SK-N-SH treated with all-trans-retinoic acid at 6 μM for 48 hours (cell line): ENCODE data around the gene TBL1X.

Experiments
- ATAC-seq: fragments of 200-7000 bp; cut with Tn5 transposase; 3 replicates; pipeline ENCODE4 v1.9.1; 2020; ENCODE audit warnings: mild to moderate bottlenecking, moderate library complexity
- ARNTL ChIP-seq: fragments of 450-650 bp; formaldehyde crosslinking; IDR thresholded peaks from 2 replicates; pipeline ENCODE4 v1.5.0; 2020; ENCODE audit warnings: low read depth, mild to moderate bottlenecking, moderate library complexity, borderline replicate concordance
- BACH2 ChIP-seq: fragments of 250-450 bp; sonication (Bioruptor Pico); IDR thresholded peaks from 2 replicates; pipeline ENCODE4 v1.9.0; 2021; ENCODE audit warnings: mild to moderate bottlenecking, borderline replicate concordance
- CSDC2 ChIP-seq: fragments of 250-450 bp; sonication (Bioruptor Pico); IDR thresholded peaks from 2 replicates; pipeline ENCODE4 v1.5.0; 2020; ENCODE audit warnings: mild to moderate bottlenecking, moderate library complexity
- ESRRG ChIP-seq: fragments of 250-450 bp; sonication (Bioruptor Pico); IDR thresholded peaks from 2 replicates; pipeline ENCODE4 v1.6.1; 2021; ENCODE audit warnings: mild to moderate bottlenecking
- GLIS3 ChIP-seq: fragments of 250-450 bp; sonication (Bioruptor Pico); IDR thresholded peaks from 2 replicates; pipeline ENCODE4 v1.5.0; 2020; ENCODE audit warnings: mild to moderate bottlenecking, moderate library complexity
- ISL1 ChIP-seq: fragments of 250-450 bp; sonication (Bioruptor Pico); IDR thresholded peaks from 2 replicates; pipeline ENCODE4 v2.1.2; 2022; ENCODE audit warnings: mild to moderate bottlenecking, moderate library complexity
- OSR1 ChIP-seq: fragments of 250-450 bp; sonication (Bioruptor Pico); IDR thresholded peaks from 2 replicates; pipeline ENCODE4 v1.8.0; 2022; ENCODE audit warnings: moderate library complexity, mild to moderate bottlenecking, inconsistent platforms
- RARB ChIP-seq: fragments of 250-450 bp; sonication (Bioruptor Pico); IDR thresholded peaks from 2 replicates; pipeline ENCODE4 v1.8.0; 2021; ENCODE audit warnings: mild to moderate bottlenecking, moderate library complexity
- SNAI2 ChIP-seq: fragments of 250-450 bp; sonication (Bioruptor Pico); IDR thresholded peaks from 2 replicates; pipeline ENCODE4 v1.5.0; 2020; ENCODE audit warnings: mild to moderate bottlenecking, moderate library complexity
- TCF4 ChIP-seq: fragments of 250-450 bp; sonication (Bioruptor Pico); IDR thresholded peaks from 2 replicates; pipeline ENCODE4 v1.8.0; 2021; ENCODE audit warnings: mild to moderate bottlenecking, moderate library complexity, borderline replicate concordance
- ZC3H10 ChIP-seq: fragments of 250-450 bp; sonication (Bioruptor Pico); IDR thresholded peaks from 2 replicates; pipeline ENCODE4 v1.5.1; 2021; ENCODE audit warnings: mild to moderate bottlenecking, moderate library complexity
- ZFP3 ChIP-seq: fragments of 250-450 bp; sonication (Bioruptor Pico); IDR thresholded peaks from 2 replicates; pipeline ENCODE4 v1.5.0; 2020; ENCODE audit warnings: mild to moderate bottlenecking, moderate library complexity
- ZFP30 ChIP-seq: fragments of 450-650 bp; formaldehyde crosslinking; IDR thresholded peaks from 2 replicates; pipeline ENCODE4 v1.5.0; 2022; ENCODE audit warnings: mild to moderate bottlenecking, moderate library complexity
- ZNF565 ChIP-seq: fragments of 450-650 bp; formaldehyde crosslinking; conservative IDR thresholded peaks from 2 replicates; pipeline ENCODE4 v1.5.0; 2020; ENCODE audit warnings: low read depth, mild to moderate bottlenecking, moderate library complexity
- ZNF70 ChIP-seq: fragments of 450-650 bp; formaldehyde crosslinking; IDR thresholded peaks from 2 replicates; pipeline ENCODE4 v1.5.0; 2020; ENCODE audit warnings: mild to moderate bottlenecking, moderate library complexity
- ZNF8 ChIP-seq: fragments of 450-650 bp; formaldehyde crosslinking; IDR thresholded peaks from 2 replicates; pipeline ENCODE4 v1.5.0; 2020; ENCODE audit warnings: mild to moderate bottlenecking, moderate library complexity
- TF ChIP-seq, protein P1 (sequence below): fragments of 250-450 bp; sonication (Bioruptor Pico); IDR thresholded peaks from 2 replicates; pipeline ENCODE4 v1.5.1; 2020; ENCODE audit warnings: low read depth, mild to moderate bottlenecking, moderate library complexity
- TF ChIP-seq, protein P2 (sequence below): fragments of 250-450 bp; sonication (Bioruptor Pico); IDR thresholded peaks from 2 replicates; pipeline ENCODE4 v1.5.1; 2021; ENCODE audit warnings: mild to moderate bottlenecking, moderate library complexity
- TF ChIP-seq, protein P3 (sequence below): fragments of 250-450 bp; sonication (Bioruptor Pico); IDR thresholded peaks from 2 replicates; pipeline ENCODE4 v1.8.0; 2020; ENCODE audit warnings: mild to moderate bottlenecking, moderate library complexity, borderline replicate concordance
- TF ChIP-seq, protein P4 (sequence below): fragments of 250-450 bp; sonication (Bioruptor Pico); IDR thresholded peaks from 2 replicates; pipeline ENCODE4 v1.8.0; 2021; ENCODE audit warnings: low read depth, mild to moderate bottlenecking, moderate library complexity, borderline replicate concordance

TBL1X gene

DNA sequence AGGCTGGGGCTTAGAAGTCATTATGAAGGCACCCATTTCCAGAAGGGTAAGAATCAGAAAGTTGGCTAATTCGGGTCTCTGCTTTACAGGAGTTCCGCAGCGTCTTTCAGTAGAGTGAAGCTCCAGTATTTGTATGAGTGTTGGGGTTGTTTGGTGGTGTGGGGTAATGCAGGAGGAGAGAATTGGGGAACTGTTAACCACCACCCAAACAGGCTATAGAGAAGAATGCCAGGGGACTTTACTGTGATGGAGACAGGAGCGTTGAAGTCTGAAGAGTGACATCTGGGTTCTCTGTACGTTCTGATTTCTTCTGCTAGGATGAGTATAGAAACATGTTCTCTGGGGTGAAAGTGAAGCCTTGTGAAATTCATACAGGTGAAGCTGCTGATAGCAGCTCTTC, 96.3 kb downstream of the TBL1X start:
- TF ChIP-seq ZFP3 (CRISPR knock-in tag): no peak
- TF ChIP-seq ZNF565: no peak
- TF ChIP-seq ZNF70 (CRISPR knock-in tag): no peak
- no peak for TF ChIP-seq RARB (CRISPR knock-in tag)
- no peak for TF ChIP-seq GLIS3 (CRISPR knock-in tag)
- TF ChIP-seq, protein P1, sequence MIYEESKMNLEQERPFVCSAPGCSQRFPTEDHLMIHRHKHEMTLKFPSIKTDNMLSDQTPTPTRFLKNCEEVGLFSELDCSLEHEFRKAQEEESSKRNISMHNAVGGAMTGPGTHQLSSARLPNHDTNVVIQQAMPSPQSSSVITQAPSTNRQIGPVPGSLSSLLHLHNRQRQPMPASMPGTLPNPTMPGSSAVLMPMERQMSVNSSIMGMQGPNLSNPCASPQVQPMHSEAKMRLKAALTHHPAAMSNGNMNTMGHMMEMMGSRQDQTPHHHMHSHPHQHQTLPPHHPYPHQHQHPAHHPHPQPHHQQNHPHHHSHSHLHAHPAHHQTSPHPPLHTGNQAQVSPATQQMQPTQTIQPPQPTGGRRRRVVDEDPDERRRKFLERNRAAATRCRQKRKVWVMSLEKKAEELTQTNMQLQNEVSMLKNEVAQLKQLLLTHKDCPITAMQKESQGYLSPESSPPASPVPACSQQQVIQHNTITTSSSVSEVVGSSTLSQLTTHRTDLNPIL (CRISPR knock-in tag): no peak
- TF ChIP-seq ZFP30: no peak
- TF ChIP-seq BACH2 (CRISPR knock-in tag): no peak
- TF ChIP-seq, protein P2, sequence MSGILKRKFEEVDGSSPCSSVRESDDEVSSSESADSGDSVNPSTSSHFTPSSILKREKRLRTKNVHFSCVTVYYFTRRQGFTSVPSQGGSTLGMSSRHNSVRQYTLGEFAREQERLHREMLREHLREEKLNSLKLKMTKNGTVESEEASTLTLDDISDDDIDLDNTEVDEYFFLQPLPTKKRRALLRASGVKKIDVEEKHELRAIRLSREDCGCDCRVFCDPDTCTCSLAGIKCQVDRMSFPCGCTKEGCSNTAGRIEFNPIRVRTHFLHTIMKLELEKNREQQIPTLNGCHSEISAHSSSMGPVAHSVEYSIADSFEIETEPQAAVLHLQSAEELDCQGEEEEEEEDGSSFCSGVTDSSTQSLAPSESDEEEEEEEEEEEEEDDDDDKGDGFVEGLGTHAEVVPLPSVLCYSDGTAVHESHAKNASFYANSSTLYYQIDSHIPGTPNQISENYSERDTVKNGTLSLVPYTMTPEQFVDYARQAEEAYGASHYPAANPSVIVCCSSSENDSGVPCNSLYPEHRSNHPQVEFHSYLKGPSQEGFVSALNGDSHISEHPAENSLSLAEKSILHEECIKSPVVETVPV (CRISPR knock-in tag): no peak
- TF ChIP-seq ESRRG (CRISPR knock-in tag): no peak
- TF ChIP-seq, protein P3, sequence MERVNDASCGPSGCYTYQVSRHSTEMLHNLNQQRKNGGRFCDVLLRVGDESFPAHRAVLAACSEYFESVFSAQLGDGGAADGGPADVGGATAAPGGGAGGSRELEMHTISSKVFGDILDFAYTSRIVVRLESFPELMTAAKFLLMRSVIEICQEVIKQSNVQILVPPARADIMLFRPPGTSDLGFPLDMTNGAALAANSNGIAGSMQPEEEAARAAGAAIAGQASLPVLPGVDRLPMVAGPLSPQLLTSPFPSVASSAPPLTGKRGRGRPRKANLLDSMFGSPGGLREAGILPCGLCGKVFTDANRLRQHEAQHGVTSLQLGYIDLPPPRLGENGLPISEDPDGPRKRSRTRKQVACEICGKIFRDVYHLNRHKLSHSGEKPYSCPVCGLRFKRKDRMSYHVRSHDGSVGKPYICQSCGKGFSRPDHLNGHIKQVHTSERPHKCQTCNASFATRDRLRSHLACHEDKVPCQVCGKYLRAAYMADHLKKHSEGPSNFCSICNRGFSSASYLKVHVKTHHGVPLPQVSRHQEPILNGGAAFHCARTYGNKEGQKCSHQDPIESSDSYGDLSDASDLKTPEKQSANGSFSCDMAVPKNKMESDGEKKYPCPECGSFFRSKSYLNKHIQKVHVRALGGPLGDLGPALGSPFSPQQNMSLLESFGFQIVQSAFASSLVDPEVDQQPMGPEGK (CRISPR knock-in tag): no peak
- TF ChIP-seq CSDC2: no peak
- ATAC-seq: no peak

DNA sequence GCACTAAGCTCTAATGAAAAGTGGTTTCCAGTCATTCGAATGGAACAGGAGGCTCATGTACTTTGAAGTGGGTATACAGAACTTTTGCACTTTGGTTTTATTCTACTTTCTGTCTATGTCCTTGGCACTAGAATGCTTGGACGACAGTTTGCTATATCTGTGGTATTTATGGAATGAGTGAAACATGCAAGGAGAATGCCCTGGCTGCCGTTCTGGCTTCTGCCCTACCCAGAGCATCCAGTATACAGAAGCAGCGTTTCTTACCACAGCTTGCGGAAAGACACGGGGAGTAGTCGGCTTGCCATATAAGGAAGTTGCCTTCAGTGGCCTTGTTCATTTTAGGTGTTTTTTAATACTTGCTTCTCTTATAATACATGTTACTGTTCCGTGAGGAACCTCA, 98.0 kb downstream of the TBL1X start:
- ATAC-seq: peak; percentile 90

DNA sequence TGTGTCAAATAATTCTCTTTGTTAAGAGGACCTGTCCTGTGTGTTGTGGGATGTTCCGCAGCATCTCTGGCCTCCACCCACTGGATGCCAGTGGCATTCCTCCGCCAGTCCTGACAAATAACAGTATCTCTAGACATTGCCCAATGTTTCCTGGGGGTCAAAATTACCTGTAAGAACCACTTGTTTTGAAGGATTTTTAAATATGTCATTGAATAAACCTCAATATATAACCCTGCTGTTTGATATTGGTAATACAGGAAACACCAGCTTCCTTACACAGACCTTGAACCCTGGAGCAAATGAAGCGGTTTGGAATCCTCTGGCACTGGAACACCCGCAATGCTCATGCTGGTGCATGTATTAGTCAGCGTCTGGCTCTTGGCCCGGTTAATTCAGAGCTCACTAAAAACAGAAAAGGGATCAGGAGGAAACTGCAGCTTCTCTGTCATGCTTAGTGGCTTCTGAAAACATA, 101.3 kb downstream of the TBL1X start:
- TF ChIP-seq, protein P1 (CRISPR knock-in tag): no peak
- no peak for TF ChIP-seq TCF4 (CRISPR knock-in tag)
- no peak for TF ChIP-seq ZNF8 (CRISPR knock-in tag)
- TF ChIP-seq OSR1: no peak
- no peak for TF ChIP-seq SNAI2 (CRISPR knock-in tag)
- TF ChIP-seq ZNF565: no peak
- TF ChIP-seq ZFP3 (CRISPR knock-in tag): no peak
- TF ChIP-seq ISL1: no peak
- peak; percentile 82 for ATAC-seq

More for the DNA sequence above, 98.0 kb downstream of the TBL1X start:
- TF ChIP-seq OSR1 (no peak), CSDC2 (no peak), ESRRG (CRISPR knock-in tag) (no peak), ZNF8 (CRISPR knock-in tag) (no peak), ZNF70 (CRISPR knock-in tag) (no peak), GLIS3 (CRISPR knock-in tag) (no peak), ZC3H10 (CRISPR knock-in tag) (no peak)
- TF ChIP-seq, protein P1 (CRISPR knock-in tag): no peak
- TF ChIP-seq, protein P2 (CRISPR knock-in tag): no peak

DNA sequence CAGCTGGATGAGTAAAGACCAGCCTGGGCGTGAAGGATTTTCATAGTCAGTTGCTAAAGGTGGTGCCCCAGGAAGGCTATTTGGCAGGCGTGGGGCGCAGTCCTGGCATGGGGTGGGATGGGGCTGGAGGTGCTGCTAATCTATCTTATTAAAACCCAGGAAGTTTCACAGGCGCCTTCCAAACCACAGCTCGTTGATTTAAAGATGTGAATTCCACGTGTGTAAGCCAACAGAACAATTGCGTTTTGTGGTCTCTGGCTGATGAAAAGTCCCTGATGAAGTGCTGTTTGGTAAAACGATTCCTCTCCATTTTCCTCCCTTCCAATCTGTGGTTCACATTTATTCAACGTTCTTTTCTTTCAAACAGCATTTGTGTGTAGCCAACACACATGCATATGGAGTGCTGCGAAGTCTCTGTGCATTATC, 105.0 kb downstream of the TBL1X start:
- ATAC-seq: no peak
- TF ChIP-seq, protein P3 (CRISPR knock-in tag): no peak
- no peak for TF ChIP-seq ZNF565
- TF ChIP-seq BACH2 (CRISPR knock-in tag): no peak
- no peak for TF ChIP-seq RARB (CRISPR knock-in tag)
- no peak for TF ChIP-seq ARNTL (CRISPR knock-in tag)
- TF ChIP-seq ZFP30: no peak
- TF ChIP-seq ESRRG (CRISPR knock-in tag): no peak
- TF ChIP-seq SNAI2 (CRISPR knock-in tag): no peak
- TF ChIP-seq ZNF70 (CRISPR knock-in tag): no peak
- TF ChIP-seq, protein P4, sequence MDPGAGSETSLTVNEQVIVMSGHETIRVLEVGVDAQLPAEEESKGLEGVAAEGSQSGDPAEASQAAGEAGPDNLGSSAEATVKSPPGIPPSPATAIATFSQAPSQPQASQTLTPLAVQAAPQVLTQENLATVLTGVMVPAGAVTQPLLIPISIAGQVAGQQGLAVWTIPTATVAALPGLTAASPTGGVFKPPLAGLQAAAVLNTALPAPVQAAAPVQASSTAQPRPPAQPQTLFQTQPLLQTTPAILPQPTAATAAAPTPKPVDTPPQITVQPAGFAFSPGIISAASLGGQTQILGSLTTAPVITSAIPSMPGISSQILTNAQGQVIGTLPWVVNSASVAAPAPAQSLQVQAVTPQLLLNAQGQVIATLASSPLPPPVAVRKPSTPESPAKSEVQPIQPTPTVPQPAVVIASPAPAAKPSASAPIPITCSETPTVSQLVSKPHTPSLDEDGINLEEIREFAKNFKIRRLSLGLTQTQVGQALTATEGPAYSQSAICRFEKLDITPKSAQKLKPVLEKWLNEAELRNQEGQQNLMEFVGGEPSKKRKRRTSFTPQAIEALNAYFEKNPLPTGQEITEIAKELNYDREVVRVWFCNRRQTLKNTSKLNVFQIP: no peak
- no peak for TF ChIP-seq ISL1
- TF ChIP-seq ZC3H10 (CRISPR knock-in tag): no peak
- no peak for TF ChIP-seq ZFP3 (CRISPR knock-in tag)
